Testis (tissue), 2 donors: Measurements from ENCODE around the gene YIF1A.
"Not testable (repeated sequence)": the region's sequence is repeated elsewhere in the genome, so short reads cannot be mapped to it uniquely, and the experiment has no call there.

ENCODE experiments used
- POLR2A ChIP-seq: fragments of 450-650 bp; IDR thresholded peaks from one replicate; pipeline ENCODE4 v1.6.1; 2017; ENCODE audit warnings: antibody characterized with exemption, mild to moderate bottlenecking, moderate library complexity
- TF ChIP-seq, protein P1 (sequence below), 3 experiments: fragments of 450-650 bp in 2 of 3; fragments of 200-600 bp in 1 of 3; sonication (generic) in 1 of 3; IDR thresholded peaks; one replicate each; pipeline ENCODE4 v1.5.1; 2016 to 2019; ENCODE audit warnings: antibody characterized with exemption in 3 of 3, mild to moderate bottlenecking in 2 of 3, moderate library complexity in 1 of 3

DNA sequence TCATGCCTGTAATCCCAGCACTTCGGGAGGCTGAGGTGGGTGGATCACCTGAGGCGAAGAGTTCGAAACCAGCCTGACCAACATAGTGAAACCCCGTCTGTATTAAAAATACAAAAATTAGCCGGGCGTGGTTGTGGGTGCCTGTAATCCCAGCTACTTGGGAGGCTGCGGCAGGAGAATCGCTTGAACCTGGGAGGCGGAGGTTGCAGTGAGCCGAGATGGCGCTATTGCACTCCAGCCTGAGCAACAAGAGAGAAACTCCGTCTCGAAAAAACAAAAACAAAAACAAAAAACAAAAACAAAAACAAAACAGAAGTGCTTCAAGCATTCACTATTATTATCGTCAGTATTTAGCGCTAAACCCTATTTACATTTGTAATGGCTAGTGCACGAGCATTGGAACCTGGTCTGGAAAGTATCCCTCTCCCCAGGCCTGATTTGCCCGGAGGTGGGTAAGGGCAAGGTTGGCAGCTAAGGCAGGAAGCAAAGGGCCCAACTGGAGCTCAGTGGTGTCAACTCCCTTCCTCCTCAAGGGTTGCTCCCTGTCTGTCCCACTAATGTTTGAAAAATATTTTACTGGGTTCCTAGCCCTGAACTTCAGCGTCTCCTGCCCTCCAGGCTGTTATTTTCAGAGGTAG, 22.0 kb upstream of the YIF1A start:
- TF ChIP-seq, protein P1, sequence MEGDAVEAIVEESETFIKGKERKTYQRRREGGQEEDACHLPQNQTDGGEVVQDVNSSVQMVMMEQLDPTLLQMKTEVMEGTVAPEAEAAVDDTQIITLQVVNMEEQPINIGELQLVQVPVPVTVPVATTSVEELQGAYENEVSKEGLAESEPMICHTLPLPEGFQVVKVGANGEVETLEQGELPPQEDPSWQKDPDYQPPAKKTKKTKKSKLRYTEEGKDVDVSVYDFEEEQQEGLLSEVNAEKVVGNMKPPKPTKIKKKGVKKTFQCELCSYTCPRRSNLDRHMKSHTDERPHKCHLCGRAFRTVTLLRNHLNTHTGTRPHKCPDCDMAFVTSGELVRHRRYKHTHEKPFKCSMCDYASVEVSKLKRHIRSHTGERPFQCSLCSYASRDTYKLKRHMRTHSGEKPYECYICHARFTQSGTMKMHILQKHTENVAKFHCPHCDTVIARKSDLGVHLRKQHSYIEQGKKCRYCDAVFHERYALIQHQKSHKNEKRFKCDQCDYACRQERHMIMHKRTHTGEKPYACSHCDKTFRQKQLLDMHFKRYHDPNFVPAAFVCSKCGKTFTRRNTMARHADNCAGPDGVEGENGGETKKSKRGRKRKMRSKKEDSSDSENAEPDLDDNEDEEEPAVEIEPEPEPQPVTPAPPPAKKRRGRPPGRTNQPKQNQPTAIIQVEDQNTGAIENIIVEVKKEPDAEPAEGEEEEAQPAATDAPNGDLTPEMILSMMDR (IDR thresholded peaks at IDR 0.05), result not testable (repeated sequence)
- not testable (repeated sequence) for TF ChIP-seq POLR2A
